GM10266 (cell line): ENCODE measurements around the gene KANK4.

Source experiments
- DNase-seq: peaks from one replicate; pipeline ENCODE4 v3.0.0; 2012; ENCODE audit errors: extremely low spot score
- TF ChIP-seq, protein P1 (sequence below): IDR thresholded peaks from 2 replicates; pipeline ENCODE4 v1.5.1; 2012; ENCODE audit warnings: mild to moderate bottlenecking, low read depth; ENCODE audit not compliant: control insufficient read depth, insufficient read depth; ENCODE audit errors: missing control alignments

The KANK4 gene

DNA sequence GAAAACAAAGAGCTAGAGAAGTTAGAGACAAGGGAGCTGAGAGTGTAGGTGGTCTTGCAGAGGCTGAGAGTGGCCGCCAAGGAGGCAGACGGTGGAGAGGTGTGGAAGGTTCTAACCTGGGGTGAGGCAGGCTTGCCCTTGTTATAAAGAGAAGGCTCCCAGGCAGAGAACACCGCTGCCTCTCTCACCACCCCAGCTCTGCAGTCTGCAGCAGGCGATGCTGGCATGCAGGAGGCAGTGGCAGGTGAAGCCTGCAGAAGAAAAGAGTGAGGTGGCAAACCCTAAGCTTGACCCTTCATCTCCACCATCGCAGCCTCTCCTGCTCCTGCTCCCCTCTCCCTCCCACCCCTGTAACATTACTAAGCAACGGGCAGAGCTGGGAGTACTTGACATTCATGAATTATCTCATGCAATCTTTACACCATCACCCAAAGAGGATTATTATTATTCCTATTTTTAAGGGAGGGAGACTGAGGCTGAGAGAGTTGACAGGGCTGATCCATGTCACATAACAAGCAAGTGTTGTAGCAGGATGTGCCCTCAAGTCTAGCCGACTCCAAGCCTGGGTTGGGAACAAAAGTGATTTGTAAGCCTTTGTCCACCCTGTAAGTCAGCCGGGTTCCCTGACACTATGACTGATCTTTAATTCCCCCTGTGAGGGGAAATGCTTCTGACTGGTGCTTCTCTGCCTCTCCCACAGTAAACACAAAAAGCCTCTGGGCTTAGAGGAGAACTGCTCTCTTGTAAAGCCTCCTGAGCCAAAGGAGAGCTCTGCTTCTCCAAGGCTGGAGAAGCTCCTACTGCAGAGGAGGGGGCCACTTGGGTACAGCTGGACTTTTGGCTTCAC, 36.1 kb downstream of the KANK4 start:
- TF ChIP-seq, protein P1, sequence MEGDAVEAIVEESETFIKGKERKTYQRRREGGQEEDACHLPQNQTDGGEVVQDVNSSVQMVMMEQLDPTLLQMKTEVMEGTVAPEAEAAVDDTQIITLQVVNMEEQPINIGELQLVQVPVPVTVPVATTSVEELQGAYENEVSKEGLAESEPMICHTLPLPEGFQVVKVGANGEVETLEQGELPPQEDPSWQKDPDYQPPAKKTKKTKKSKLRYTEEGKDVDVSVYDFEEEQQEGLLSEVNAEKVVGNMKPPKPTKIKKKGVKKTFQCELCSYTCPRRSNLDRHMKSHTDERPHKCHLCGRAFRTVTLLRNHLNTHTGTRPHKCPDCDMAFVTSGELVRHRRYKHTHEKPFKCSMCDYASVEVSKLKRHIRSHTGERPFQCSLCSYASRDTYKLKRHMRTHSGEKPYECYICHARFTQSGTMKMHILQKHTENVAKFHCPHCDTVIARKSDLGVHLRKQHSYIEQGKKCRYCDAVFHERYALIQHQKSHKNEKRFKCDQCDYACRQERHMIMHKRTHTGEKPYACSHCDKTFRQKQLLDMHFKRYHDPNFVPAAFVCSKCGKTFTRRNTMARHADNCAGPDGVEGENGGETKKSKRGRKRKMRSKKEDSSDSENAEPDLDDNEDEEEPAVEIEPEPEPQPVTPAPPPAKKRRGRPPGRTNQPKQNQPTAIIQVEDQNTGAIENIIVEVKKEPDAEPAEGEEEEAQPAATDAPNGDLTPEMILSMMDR: no peak
- DNase-seq: no peak

DNA sequence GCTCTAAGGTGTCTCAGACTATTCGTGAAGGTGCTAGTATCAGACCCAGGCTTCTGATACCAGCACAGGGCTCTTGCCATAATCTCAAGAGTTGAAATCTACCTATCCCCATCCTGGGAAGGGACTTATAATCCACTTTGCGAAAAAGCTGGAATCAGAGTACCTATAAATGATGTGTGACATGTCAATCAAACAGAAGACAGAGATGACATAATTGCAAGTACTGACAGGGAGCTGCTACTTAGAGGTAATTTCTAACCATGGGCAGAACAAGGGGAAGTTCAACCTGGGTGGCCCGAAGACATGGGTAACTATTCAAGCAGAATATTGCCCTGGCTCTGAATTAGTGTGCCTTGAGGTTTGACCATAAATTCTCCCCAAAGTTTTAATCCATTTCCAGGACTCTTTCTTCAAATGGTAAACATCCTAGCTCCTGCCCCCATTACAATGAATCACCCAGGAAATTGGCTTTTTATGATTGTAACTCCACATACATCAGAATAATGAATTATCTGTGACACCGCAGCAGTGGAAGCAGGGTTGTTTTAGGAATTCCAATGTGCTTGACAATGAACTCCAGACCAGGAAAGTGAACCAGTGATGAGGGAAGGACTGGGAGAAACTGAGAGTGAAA, 37.2 kb downstream of the KANK4 start:
- TF ChIP-seq, protein P1: no peak
- DNase-seq: no peak

DNA sequence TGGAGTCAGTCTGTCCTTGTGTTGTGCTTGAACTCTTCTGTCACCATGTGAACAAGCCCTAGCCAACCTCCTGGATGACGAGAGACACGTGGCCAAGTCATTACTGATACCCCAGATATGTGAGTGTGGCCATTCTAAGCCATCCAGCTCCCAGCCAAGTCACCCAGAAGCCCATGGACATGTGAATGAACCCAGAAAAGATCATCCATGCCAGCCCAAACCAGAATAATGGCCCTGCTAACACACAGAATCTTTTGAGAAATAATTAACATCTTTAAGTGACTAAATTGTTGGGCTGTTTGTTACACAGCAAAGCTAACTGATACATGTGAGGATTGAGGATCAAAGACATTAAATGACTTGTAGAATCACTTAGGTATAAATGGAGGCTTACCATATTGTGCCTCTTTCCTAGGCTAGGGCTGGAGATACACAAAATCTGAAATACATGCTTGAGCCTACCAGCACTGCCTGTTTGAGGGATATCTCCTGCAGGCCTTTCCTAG, 38.2 kb downstream of the KANK4 start:
- TF ChIP-seq, protein P1: no peak

DNA sequence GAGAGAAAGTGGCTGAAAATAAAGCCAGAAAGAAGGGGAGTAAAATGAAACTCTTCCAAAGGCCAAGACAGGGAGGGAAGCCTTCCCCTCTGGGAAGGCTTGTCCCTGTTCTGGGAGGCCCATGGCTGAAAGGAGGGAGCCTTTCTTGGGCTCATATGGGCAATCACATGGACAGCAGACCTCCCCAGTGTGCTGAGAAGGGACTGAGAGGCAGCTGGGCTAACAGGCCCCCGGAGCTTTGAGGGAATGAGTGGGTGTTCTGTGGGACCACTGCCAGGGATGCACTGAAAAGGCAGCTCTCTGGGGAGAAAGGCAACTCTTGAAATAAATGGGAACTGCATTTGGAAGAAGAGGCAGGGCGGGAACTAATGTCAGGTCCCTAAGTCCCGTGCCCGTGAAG, 39.1 kb downstream of the KANK4 start:
- no peak for DNase-seq
- TF ChIP-seq, protein P1: no peak

More for the DNA sequence above, 38.2 kb downstream of the KANK4 start:
- no peak for DNase-seq

DNA sequence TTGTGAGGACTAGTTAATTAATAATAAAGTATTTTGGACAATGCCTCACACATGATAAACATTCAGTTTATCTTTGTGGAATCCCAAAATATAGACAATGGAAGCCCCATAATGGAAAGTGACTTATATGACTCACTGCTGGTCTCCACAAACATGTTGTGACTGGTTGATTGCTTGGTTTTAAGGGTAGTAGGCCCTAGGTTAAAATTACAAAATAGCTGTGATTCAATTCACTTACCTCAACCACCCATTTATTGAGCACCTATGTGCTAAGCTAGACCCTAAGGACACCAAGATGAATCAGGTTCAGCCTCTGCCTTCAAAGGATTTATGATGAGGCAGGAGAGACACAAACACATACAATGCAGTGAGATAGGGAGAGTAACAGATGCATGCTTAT, 42.4 kb downstream of the KANK4 start:
- TF ChIP-seq, protein P1: no peak

DNA sequence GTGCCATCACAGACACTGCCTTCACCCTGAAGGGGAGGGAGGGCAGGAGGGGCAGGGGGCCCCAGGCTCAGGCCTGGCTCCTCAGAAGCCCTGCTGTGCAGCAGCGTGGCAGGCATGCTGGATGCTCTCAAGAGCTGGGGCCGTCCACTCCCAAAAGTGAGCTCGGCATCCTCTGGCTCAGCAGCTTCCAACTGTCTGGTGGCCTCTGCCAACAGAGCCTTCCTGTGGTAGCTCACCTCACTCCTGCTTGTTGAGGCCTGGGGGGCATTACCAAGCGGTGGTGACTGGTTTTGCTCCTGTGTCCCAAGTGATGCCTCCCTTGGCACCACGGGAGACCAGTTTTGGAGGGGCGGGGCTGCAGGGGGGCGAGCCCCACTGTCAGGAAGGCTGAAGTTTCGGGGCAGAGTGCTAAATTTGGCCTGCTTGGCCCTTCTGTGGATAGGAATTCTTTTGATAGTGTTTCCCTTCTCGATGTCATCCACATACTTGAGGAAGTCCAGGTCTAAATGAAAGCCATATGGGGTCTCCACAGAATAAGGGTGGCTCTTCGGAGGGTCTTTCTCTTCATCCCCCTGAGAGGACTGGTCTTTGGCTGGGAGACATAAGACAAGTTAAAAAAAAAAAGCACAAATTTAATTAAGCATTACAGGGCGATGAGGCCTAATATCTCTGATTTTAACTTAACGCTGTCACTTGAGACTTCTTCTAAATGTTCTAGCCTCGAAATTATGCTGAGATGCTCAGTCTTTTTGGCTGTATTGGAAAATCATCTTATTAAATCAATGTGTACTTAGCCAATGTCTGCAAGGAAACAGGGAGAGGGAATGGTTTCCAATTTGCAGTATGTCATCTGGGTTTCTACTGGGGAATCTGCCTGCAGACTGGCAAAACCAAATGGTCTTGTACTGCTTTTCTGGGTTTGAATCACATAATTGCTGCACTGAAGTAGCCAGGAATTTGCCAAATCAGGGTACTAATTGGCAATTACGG, 44.4 kb downstream of the KANK4 start:
- TF ChIP-seq, protein P1: no peak
- DNase-seq: no peak

More for the DNA sequence above, 42.4 kb downstream of the KANK4 start:
- DNase-seq: no peak
